SHP77 treated with DMSO at 0.1 percent for 48 hours (cell line): ENCODE data around the gene SCRN1.

Experiments used
- DNase-seq: peaks from one replicate; lab custom pipeline; 2025; lab: John Stamatoyannopoulos, UW

Gene SCRN1

DNA sequence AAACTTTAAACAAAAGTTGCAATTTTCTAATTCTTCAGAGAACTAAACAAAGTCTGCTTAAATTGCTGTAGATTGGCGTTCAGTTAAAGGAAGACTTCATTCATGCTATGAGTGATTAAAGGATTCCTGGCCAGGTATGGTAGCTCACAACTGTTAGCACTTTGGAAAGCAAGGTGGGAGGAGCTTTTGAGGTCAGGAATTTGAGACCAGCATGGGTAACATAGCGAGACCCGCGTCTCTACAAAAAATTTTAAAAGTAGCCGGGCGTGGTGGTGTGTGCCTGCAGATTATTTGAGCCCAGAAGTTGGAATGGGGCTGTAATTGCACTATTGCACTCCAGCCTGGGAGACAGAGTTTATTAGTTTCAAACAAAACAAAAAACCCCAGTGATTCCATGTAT, 13.5 kb upstream of the SCRN1 start:
- no peak for DNase-seq

DNA sequence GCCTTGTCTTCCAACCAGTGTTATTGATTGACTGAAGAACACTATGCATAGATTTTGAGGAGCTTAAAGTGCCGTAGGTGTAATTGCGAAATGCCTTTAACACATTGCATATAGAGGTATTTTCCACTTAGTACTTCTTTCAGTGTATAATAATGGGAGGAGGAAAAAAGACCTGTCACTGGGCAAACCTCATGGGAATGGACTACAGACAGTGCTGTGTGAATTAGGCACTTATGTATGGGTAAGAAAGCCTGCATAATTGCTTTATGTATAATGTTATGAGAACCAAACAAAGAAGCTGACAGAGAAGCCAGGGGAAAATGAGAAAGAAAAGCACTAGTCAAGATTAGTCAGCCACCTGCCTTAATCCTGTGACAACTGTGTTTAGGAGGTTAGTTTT, 12.4 kb upstream of the SCRN1 start:
- DNase-seq = no peak

DNA sequence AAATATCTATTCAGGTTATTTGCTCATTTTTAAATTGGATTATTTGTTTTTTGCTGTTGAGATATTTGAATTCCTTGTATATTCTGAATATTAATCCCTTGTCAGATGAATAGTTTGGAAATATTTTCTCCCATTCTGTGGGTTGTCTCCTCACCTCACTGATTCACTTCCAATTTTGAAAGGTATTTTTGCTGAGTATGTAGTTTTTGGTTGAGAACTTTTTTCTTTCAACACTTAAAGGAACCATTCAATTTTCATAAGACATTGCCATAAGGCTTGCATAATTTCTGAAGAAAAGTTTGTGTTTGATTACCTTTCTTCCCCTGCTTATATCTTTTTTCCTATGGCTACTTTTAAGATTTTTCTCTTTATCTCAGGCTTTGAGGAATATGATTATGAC, 8.9 kb upstream of the SCRN1 start:
- DNase-seq = no peak

DNA sequence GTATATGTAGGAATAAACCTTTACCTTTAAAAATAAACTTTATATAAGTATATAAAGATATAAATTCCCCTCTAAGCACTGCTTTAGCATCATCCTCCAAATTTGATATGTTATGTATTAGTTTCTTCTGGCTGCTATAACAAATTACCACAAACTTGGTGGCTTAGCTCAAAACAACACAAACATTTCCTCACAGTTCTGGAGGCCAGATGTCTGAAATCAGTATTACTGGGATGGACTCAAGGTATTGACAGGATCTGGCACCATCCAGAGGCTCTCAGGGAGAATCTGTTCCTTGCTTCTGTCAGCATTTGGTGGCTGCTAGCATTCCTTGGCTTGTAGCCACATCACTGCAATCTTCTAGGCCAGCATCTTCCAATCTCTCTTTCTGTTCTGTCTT, 6.7 kb upstream of the SCRN1 start:
- no peak for DNase-seq

DNA sequence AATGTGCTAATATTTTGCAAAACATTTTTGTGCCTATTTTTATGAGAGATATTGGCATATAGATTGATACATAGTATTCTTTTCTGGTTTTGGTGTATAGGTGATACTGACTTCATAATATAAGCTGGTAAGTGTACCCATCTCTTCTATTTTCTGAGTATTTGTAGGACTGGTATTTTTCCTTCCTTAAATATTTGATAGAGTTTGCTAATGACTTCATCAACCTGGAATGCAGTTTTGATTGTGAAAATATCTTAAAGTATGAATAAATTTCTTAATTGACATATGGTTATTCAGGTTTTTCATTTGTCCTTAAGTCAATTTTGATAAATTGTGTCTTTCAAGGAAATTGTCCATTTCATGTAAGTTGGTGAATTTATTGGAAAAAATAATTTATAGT, 6.1 kb upstream of the SCRN1 start:
- DNase-seq = no peak

DNA sequence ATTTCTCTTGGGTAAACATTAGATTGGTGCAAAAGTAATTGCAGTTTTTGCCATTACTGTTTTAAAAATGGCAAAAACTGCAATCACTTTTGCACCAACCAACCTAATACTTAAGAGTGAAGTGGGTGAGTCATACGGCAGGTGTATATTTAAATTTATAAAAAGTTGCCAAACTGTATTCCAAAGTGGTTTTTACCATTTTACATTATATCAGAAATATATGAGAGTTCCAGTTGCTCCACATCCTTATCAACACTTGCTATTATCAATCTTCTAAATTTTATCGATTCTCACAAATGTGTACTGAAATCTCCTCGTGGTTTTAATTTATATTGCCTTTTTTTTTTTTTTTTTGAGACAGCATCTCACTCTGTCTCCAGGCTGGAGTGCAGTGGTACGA, 3.5 kb upstream of the SCRN1 start:
- no peak for DNase-seq

DNA sequence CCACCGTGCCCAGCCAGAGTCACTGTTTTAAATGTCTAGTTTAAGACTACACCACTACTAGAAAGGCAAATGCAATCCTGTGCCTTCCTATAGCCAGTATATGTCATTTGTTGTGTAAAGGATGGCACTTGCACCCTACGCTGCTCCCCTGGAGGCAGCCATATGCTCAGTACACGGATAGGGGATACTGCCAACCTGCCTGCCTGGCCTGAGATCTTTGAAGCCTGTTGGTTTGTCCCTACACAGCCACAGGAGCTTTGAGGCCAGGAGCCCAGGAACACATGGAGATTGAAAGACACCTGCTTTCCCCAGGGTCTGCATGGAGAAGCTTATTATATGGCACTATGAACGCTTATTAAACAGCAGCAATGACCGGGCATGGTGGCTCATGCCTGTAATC, 2.3 kb upstream of the SCRN1 start:
- DNase-seq = no peak

DNA sequence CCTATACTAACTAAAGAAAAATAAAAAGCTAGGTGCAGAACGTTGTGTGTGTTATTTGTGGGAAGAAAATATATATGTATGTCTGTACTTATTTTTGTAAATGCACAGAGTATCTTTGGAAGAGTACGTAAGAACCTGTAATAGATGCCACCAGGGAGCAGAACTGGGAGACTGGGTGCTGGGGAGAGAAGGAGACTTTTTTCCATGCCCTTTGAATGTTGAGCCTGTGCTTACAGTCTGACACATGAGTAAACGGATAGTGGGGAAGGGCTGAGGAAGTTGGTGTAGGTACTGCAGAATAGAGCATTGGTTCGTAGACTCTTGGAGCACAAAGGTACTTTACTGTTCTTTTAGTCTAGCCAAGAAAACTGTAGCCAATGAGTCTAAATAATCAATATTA, 1.3 kb upstream of the SCRN1 start:
- DNase-seq = no peak

DNA sequence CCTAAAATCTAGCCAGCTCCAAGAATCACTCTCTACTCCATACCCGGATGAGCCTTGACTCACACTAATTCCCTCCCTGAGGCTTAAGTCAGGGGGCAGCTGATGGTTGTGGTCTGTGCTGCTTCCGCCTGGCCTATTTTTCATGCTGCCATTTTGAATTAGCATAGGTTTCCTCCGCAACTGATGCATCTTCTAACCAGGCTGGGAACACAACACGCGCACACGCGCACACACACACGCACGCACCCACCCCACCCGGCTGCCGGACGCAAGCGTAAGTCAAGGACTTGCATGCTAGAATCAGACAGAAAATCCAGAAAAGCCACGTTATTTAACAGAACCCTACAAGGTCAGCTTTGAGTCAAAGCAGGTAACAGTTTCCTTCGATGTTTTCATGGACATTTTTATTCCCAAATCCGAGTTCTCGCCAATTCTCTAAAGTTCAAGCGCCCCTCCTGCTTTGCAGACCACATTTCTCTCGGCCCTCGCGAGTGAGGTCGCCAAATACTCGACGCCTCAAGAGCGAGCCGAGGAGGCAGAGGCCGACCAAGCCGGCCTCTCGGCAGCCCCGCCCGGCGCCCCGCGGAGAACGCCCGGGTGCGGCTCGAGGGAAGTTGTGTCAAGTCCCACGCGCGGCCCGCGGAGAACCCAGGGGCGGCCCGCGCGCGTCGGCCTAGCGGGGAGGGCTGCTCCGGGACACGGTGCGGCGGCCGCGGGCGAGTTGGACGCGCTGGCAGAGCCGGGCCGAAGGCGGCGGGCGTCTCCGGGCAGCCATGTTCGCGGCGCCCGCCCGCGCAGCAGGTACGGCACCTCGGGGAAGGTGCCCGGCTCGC, 961 bp downstream of the SCRN1 start:
- peak; percentile 64 for DNase-seq

DNA sequence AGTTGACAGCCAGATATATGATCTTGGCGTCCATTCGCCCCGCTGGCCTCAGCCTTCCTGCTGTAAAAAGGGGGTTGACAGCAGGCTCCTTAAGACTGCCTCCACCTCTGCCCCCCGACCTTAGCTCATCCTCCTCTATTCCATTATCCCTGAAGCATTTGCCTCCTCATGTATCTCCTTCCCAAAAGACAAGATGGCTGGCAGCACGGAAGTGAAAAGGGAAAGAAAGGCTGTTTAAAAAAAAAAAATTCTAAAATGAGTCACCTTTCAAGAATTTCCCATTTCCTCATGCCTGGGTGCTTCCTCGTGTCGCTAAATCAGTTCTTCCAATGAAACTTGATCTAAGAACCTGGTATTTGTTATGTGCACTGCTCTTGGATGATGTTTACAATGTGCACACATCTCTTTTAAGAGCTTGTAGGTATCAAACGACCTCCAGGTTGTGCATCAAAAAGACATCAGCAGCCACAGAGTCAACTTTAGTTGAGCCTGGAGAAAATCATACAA, 1.7 kb downstream of the SCRN1 start:
- no peak for DNase-seq

DNA sequence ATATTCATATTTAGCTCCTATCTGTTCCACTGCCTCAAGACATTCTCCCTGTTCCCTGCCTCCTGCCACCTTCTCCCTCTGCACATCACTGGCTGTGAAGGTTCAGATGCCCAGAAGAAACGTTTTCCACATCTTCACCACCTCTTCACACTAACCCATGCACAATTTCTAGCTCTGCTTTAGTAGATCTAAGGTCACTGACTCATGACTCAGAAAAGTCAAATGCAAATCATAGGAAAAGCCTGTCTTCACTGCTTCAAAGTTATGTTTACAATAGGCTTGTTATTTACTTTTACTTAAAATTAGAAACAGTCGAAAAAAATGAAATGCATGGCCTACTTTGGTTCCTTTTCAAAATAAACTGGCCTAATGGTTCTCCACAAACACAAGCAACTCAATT, 2.5 kb downstream of the SCRN1 start:
- DNase-seq = no peak

DNA sequence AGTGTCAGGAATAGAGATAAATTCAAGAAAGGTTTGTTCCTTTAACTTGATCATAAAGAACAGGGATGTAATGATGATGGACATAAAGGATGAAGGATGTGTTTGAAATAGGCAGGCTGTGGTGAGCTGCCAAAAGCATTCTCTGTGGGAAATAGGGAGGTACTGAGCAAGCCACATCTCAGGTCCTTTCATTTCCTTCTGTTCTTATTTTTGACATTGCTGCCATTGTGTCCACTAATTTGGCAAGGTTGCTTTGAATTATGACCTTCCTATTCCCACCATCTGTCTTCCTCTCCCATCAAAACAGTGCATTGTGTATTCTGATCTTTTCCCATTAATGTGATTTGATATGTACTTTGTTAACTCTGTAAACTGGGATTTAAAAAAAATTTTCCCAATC, 9.4 kb downstream of the SCRN1 start:
- DNase-seq = no peak

DNA sequence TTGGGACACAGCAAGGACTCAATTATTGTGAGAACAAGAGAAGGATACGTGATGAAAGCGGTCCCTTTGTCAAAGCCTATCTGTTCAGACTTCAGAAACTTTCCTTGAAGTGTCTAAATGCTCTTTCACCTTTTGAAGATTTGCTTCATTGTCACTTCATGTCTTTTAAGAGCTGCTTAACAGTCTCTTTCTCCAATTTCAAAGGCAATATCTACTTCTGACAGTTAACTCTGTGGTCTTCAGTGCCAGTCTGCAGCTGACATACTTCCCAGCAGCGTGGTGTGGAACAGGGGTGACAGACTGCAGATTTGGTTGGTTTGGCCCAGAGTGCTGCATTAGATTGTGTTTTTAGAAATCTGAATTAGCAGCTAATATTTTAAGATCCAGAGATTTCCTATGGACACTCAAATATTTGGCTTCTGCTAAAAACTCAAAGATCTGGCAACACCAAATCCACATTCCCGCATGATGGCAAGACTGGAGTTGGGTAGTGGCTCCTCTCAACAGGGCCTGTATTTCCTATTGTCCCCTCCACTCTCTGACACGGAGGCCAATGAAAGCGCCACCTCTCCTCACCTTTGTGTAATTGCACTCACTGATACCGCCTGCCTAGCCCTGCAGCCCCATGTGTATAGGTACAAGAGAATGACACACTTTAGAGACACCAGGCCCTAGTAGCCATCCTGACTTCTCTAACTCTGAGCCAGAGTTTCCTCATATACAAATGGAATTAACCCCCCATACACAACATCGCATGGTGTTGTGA, 11.5 kb downstream of the SCRN1 start:
- no peak for DNase-seq

DNA sequence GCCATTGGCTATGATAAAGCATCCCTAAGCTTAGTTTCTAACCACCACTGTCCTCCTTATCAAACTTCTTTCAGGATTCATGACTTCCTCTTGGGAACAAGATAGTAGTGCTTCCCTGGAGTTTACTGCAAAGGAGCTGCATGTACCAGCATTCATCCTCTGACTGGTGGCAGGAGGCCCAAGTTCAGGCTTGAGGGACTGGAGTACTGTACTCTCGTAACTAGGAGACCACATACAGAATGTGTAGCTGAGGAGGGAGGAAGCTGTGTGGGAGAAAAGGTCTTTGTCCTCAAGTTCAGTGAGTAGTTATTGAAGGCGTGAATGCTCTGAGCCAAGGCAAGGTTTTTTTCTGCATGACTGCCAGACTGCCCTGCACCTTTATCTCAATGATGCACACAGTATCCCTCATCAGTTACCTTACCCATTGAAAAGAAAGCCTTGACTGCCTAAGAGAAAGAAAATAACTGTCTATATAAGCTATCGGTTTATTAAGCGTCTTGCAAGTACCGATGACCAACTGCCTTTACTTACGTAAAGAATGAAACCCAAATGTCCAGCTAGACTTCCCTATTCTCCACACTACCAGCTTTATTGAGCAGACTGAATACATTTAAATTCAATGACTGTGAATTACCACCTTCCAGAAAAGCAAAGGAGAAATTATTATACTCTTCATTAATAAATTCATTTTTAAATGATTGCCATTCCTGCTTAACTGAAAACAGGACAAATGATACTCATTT, 12.8 kb downstream of the SCRN1 start:
- DNase-seq = no peak

DNA sequence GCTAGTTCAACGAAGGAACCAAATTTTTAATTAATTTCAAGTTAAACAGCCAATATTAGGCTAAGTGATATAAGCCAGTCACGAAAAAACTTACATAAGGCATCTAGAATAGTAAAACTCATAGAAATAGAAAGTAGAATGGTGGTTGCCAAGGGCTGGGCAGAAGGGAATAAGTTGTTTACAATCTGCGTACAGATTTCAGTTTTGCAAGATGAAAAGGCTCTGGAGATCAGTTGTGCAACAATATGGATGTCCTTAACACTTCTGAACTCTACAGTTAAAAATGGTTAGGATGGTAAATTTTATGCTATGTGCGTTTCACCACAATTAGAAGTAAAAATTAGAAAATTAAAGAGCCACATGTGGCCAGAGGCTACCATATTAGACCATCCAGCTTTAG, 13.3 kb downstream of the SCRN1 start:
- DNase-seq = no peak

DNA sequence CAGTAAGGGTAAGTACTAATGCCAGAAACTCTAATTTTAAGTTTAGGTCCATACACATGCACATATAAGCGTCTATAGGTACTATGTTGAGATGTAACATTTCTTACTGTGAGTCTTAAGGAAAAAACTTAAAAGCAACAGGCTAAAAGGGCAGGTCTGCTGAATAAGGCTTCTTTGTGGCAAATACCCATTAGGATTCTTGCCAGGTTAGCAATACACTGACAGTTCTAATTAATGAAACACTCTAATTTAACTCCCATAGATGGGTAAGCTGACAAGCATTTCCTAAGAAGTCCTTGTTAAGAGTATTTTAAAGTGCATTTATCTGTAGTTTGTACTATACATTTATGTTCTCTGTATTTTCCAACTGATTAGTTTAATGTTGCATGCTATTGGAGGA, 14.0 kb downstream of the SCRN1 start:
- DNase-seq = no peak

DNA sequence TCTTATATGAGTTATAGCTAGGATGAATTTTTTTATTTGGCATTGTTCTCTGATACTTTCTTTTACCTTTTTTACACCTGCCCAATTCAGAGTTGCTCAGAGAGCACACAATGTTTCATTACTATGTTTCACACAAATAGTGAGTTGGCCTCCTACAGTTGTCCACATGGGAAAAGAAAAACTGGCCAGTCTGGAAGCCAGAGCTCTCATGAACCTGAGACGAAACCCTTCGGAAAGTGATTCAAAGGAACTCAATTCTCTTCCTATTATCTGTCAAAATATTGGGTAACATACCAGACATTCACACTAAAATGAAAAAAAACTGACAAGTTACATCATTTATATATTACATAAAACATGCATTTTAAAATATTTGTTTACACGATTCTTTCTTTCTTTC, 15.3 kb downstream of the SCRN1 start:
- no peak for DNase-seq

DNA sequence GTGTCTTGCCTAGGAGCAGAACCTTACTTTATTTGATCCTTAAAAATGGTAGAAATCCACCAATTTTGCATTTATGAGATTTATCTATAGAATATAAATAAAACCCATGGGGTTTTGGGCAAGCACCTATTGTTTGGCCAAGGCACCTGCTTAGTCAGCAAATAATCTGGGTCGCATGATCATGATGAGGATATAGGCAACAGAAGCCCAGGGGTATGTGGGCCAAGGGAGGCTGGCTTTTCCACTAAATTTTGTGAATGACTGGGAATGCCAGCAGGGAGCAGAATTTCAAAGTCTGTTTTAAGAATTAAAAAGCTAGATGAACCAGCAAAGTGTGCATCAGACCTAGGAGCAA, 17.3 kb downstream of the SCRN1 start:
- DNase-seq = no peak

DNA sequence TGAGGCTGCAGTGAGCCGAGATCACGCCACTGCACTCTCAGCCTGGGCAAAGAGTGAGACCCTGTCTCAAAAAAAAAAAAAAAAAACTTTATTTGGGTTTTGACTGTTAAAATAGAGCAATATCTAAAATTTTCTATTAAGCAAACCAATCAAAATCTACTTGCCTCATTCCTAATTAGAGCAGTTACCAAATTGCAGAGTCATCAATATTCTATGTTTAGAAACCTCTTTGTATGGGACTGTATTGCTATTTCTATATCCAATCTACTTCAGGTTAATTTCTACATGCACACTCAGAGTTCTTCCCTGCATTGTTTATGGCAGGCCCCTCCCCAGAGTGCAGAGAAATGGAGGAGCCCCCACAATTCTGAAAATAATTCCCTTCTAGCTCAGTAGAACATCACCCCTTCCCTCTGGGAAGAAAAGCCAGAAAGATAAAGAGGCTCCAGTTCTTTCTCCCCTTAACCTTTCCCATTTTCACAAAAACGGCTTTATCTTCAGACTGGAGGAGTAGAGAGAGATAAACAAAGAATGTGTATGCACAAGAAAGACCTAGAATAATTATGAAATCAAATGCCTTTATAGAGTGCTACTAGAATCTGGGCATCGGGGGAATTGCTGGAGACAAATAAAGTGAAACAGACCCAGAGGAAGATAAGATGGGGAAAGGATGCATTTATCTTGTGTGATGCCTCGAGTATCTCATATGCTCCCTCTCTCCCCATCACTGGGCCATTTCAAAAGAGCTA, 17.9 kb downstream of the SCRN1 start:
- DNase-seq = no peak

DNA sequence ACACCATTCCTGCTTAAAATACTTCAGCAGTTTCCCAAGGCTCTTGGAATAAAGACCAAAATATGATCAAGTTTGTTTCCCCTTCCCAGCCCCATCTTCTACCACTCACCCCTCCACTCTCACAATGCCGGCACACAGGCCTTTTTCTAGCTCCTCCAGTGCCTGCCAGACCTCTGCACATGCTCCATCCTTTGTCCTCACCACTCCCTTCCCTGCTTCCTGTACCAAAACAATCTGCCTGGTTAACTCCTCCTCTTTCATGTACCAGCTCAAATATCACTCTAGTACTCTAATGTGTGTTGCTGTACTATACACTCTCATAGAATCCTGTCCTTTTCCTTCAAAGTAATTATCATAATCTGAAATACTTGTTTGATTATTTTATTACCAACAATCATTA, 19.4 kb downstream of the SCRN1 start:
- no peak for DNase-seq

DNA sequence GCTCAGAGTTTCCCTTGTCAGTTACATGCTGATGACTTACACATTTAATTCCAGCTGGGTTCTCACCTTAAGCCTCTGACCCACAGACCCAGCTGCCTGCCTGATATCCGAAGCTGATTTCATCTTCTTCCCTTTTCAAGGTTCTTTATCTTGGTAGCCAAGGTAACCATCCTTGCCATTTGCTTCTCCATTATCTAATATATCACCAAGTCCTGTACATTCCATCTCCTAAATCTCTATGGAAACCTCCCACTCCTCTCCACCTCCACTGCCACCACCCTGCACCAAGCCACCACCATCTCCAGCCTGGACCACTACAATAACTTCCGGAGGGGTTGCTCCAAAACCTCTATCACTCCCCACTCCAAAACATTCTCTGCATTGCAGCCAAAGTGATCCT, 19.9 kb downstream of the SCRN1 start:
- no peak for DNase-seq
